Loucy (cell line): ENCODE results near the gene MAGEB18.

ENCODE experiments used
- H2AFZ ChIP-seq: fragments of 200-600 bp; sonication (generic); 2 replicates; pipeline ENCODE4 v1.6.0; 2016; ENCODE audit warnings: antibody characterized with exemption, mild to moderate bottlenecking, low read length, moderate library complexity
- H3F3A ChIP-seq: fragments of 200-600 bp; 2 replicates; pipeline ENCODE4 v1.6.0; 2016; ENCODE audit warnings: antibody characterized with exemption, low read depth, mild to moderate bottlenecking
- H3K27me3 ChIP-seq: fragments of 200-600 bp; sonication (generic); 2 replicates; pipeline ENCODE4 v1.6.1; 2014; ENCODE audit warnings: low read length, mild to moderate bottlenecking; ENCODE audit not compliant: insufficient read depth, poor library complexity, severe bottlenecking
- H3K36me3 ChIP-seq: fragments of 200-600 bp; sonication (generic); 2 replicates; pipeline ENCODE4 v1.6.1; 2016; ENCODE audit warnings: low read length; ENCODE audit not compliant: insufficient read depth
- H3K4me1 ChIP-seq: fragments of 200-600 bp; sonication (generic); 2 replicates; pipeline ENCODE4 v1.5.1; 2014; ENCODE audit warnings: low read length, mild to moderate bottlenecking; ENCODE audit not compliant: insufficient read depth, poor library complexity, severe bottlenecking
- H3K4me2 ChIP-seq: fragments of 200-600 bp; sonication (generic); 2 replicates; pipeline ENCODE4 v1.6.0; 2014; ENCODE audit warnings: antibody characterized with exemption, low read length, low read depth, mild to moderate bottlenecking; ENCODE audit not compliant: poor library complexity, severe bottlenecking
- H3K4me3 ChIP-seq: fragments of 200-600 bp; sonication (generic); 2 replicates; pipeline ENCODE4 v1.5.1; 2014; ENCODE audit warnings: low read length, mild to moderate bottlenecking, mixed read lengths; ENCODE audit not compliant: poor library complexity, severe bottlenecking
- H3K79me2 ChIP-seq: fragments of 200-600 bp; sonication (generic); 2 replicates; pipeline ENCODE4 v1.6.1; 2014; ENCODE audit warnings: low read length; ENCODE audit not compliant: insufficient read depth
- H3K9ac ChIP-seq: fragments of 200-600 bp; sonication (generic); 2 replicates; pipeline ENCODE4 v1.6.0; 2014; ENCODE audit warnings: mild to moderate bottlenecking, low read depth, low read length, moderate library complexity; ENCODE audit not compliant: poor library complexity, severe bottlenecking
- H3K9me2 ChIP-seq: fragments of 200-600 bp; sonication (generic); replicated peaks from 2 replicates; pipeline ENCODE4 v1.6.1; 2016; ENCODE audit warnings: low read depth, low read length, mixed read lengths
- H3K9me3 ChIP-seq: fragments of 200-600 bp; sonication (generic); 2 replicates; pipeline ENCODE4 v1.6.1; 2014; ENCODE audit warnings: mild to moderate bottlenecking, antibody characterized with exemption, low read length, low read depth; ENCODE audit not compliant: insufficient read depth
- H4K20me1 ChIP-seq: fragments of 200-600 bp; sonication (generic); 2 replicates; pipeline ENCODE4 v1.6.0; 2014; ENCODE audit warnings: antibody characterized with exemption, low read length, mild to moderate bottlenecking; ENCODE audit not compliant: insufficient read depth, poor library complexity, severe bottlenecking
- EZH2phosphoT487 ChIP-seq: fragments of 200-600 bp; IDR thresholded peaks from 2 replicates; pipeline ENCODE4 v1.6.1; 2018; ENCODE audit warnings: antibody characterized with exemption, mild to moderate bottlenecking, moderate library complexity, borderline replicate concordance
- TF ChIP-seq, protein P1 (sequence below): fragments of 200-600 bp; sonication (generic); conservative IDR thresholded peaks from 2 replicates; pipeline ENCODE4 v1.5.1; 2014; ENCODE audit warnings: mild to moderate bottlenecking, antibody characterized with exemption, low read length

The MAGEB18 gene

GRCh38 chrX:26138274-26138673 lies at the start of gene MAGEB18:
Gene MAGEB18, plus strand, starts transcription at chrX:26138343. Its CDS starts 643 bp downstream, at chrX:26138986.
- Histone ChIP-seq H3K9me3 (no peaks in the 10 kb centered on the region), H2AFZ (no peak within 1 kb of the TSS)

GRCh38 chrX:26100421-26100920 lies 37.7 kb upstream of the MAGEB18 start:
- Histone ChIP-seq H3K4me3 (no peak overlapping the region), H3K36me3 (no peaks in the 10 kb centered on the region), H3K9me2 (no peaks in the 10 kb centered on the region), H4K20me1 (no peaks in the 10 kb centered on the region), H2AFZ (no peak overlapping the region), H3K4me2 (no peak overlapping the region), H3K27me3 (no peaks in the 10 kb centered on the region), H3K4me1 (no peaks in the 10 kb centered on the region), H3K9ac (no peak overlapping the region), H3F3A (no peaks in the 10 kb centered on the region), H3K79me2 (no peaks in the 10 kb centered on the region), H3K9me3 (no peaks in the 10 kb centered on the region)
- TF ChIP-seq EZH2phosphoT487: no peak
- TF ChIP-seq, protein P1, sequence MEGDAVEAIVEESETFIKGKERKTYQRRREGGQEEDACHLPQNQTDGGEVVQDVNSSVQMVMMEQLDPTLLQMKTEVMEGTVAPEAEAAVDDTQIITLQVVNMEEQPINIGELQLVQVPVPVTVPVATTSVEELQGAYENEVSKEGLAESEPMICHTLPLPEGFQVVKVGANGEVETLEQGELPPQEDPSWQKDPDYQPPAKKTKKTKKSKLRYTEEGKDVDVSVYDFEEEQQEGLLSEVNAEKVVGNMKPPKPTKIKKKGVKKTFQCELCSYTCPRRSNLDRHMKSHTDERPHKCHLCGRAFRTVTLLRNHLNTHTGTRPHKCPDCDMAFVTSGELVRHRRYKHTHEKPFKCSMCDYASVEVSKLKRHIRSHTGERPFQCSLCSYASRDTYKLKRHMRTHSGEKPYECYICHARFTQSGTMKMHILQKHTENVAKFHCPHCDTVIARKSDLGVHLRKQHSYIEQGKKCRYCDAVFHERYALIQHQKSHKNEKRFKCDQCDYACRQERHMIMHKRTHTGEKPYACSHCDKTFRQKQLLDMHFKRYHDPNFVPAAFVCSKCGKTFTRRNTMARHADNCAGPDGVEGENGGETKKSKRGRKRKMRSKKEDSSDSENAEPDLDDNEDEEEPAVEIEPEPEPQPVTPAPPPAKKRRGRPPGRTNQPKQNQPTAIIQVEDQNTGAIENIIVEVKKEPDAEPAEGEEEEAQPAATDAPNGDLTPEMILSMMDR: no peak

More at GRCh38 chrX:26138274-26138673, at the start of gene MAGEB18:
- Histone ChIP-seq H3K79me2 (no peaks in the 10 kb centered on the region), H4K20me1 (no peaks in the 10 kb centered on the region), H3F3A (no peaks in the 10 kb centered on the region), H3K9me2 (no peaks in the 10 kb centered on the region), H3K4me2 (no peak within 1 kb of the TSS), H3K9ac (no peak within 1 kb of the TSS), H3K4me1 (no peaks in the 10 kb centered on the region), H3K36me3 (no peaks in the 10 kb centered on the region), H3K27me3 (no peaks in the 10 kb centered on the region), H3K4me3 (no peak within 1 kb of the TSS)
- TF ChIP-seq EZH2phosphoT487: no peak
- TF ChIP-seq, protein P1: no peak

- Histone ChIP-seq H3K4me1 (no peaks in the 10 kb centered on the region), H2AFZ (no peak overlapping the region), H3K27me3 (no peaks in the 10 kb centered on the region), H3K4me3 (no peak overlapping the region), H3K9ac (no peak overlapping the region), H3K9me2 (no peaks in the 10 kb centered on the region), H3F3A (no peaks in the 10 kb centered on the region), H3K79me2 (no peaks in the 10 kb centered on the region), H3K4me2 (no peak overlapping the region), H3K9me3 (no peaks in the 10 kb centered on the region), H4K20me1 (no peaks in the 10 kb centered on the region), H3K36me3 (no peaks in the 10 kb centered on the region)
- no peak for TF ChIP-seq EZH2phosphoT487
- TF ChIP-seq, protein P1: no peak
These were observed 29.0 kb upstream of the MAGEB18 start for GRCh38 chrX:26109142-26109541.
